Right renal pelvis (tissue), 4 donors: ENCODE results near the gene PHAX. TPM values are rescaled to one million over a fixed set of nuclear protein-coding genes. Genes with fewer than 3 reads are reported as not detected.
"Not testable (repeated sequence)": the region's sequence is repeated elsewhere in the genome, so short reads cannot be mapped to it uniquely, and the experiment has no call there.

Experiments
- DNase-seq, 4 donors: peaks; one replicate each; pipeline ENCODE4 v3.0.0-alpha.2; 2013; ENCODE audit warnings: low read depth in 4 of 4, low spot score in 3 of 4, missing footprints in 1 of 4
- polyA plus RNA-seq, 4 donors: library from polyadenylated mRNA; unstranded; fragments of 120-200 nt; gene quantifications; one replicate each; pipeline ENCODE4 v1.2.1, GENCODE V29; 2013; ENCODE audit not compliant: insufficient read length in 4 of 4

Gene PHAX, protein sequence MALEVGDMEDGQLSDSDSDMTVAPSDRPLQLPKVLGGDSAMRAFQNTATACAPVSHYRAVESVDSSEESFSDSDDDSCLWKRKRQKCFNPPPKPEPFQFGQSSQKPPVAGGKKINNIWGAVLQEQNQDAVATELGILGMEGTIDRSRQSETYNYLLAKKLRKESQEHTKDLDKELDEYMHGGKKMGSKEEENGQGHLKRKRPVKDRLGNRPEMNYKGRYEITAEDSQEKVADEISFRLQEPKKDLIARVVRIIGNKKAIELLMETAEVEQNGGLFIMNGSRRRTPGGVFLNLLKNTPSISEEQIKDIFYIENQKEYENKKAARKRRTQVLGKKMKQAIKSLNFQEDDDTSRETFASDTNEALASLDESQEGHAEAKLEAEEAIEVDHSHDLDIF
- polyA plus RNA-seq = 10 to 100 TPM; 76.0 to 86.5 (median 83.0) TPM

DNA sequence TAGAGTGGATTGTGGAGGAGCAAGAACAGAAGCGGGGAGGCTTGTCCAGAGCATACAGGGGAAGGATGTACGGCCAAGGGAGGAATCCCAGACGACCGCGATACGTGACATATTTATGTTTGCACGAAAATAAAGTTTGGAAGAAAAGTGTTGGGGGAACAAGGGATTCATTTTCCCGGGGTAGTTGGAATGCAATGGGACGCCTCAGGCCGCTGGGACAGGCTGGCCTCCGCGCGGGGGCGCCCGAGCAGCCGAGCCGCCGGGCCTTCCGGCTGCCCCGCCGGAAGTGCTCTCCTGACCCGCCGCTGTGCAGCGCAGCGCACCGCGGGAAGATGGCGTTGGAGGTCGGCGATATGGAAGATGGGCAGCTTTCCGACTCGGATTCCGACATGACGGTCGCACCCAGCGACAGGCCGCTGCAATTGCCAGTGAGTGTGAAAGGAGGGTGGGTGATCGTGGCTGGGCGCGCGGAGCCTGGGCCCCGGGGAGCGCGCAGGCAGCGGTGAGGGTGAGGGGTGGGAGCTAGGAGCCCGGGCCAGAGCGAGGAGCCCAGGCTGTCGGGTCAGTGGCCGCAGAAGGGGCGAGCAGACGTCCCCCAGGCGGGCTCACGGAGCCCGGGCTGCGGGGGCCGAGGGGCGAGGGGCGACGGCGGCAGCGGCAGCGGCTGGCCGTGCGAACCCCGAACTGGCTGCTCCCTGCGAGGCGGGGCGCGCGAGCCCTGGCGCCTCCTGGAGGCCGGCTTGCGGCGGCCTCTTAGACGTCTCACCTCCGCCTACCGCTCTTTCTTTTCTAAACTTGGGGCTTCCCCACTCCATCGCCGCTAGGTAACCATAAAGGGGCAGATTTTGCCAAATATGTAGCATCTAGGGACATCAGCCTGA, at the start of gene PHAX:
Gene PHAX, plus strand, starts transcription at position 317 of the 881 bp plus-strand sequence. Its CDS starts 16 bp downstream, at position 333.
- DNase-seq = peak in 3 of 4 donors; percentile 67 to 82 (median 73)

DNA sequence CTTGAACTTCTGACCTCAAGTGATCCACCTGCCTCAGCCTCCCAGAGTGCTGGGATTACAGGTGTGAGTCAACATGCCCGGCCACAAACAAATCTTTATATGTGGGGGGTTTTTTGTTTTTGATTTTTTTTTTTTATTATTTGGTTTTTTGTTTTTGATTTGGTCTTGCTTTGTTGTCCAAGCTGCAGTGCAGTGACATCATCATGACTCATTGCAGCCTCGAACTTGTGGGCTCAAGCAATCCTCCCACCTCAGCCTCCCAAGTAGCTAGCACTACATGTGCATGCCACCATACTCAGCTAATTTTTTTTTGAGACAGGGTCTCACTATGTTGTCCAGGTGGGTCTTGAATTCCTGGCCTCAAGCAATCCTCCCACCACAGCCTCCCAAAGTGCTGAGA, 48.1 kb upstream of the PHAX start:
- no peak for DNase-seq

DNA sequence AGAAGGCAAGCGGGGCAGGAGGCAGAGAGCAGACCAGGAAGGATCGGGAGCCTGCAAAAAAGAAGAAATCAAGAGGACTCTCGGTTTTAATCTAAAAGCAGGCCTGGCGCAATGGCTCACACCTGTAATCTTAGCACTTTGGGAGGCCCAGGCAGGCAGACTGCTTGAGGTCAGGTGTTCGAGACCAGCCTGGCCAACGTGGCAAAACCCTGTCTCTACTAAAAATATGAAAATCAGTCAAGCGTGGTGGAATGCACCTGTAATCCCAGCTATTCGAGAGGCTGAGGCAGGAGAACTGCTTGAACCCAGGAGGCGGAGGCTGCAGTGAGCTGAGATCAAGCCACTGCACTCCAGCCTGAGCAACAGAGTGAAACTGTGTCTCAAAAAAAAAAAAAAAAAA, 45.6 kb upstream of the PHAX start:
- DNase-seq = not testable (repeated sequence)

DNA sequence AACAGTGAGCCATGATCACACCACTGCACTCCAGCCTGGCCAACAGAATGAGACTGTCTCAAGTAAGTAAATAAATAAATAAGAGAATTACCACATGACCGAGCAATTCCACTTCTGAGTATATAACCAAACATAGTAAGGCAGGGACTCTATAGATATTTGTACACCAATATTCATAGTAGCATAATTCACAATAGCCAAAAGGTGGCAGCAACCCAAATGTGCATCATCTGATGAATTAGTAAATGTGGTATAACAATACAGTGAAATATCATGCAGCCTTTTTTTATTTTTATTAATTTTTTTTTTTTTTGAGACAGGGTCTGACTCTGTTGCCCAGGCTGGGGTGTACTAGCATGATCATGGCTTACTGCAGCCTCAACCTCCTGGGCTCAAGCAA, 38.8 kb upstream of the PHAX start:
- no peak for DNase-seq

DNA sequence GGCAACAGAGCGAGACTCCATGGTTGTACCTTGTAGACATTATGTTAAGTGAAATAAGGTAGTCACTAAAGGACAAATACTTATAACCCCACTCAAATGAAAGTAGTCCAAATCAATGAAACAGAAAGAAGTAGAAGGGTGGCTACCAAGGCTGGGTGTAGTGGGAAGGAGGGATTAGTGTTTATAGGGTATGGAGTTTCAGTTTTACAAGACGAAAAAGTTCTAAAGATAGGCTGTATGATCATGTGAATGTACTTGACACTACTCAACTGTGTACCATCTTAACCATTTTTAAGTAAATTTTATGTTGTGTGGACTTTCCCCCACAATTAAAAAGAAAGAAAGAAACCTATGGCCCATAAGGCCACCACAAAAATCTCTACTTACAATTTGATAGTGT, 37.9 kb upstream of the PHAX start:
- DNase-seq = no peak

DNA sequence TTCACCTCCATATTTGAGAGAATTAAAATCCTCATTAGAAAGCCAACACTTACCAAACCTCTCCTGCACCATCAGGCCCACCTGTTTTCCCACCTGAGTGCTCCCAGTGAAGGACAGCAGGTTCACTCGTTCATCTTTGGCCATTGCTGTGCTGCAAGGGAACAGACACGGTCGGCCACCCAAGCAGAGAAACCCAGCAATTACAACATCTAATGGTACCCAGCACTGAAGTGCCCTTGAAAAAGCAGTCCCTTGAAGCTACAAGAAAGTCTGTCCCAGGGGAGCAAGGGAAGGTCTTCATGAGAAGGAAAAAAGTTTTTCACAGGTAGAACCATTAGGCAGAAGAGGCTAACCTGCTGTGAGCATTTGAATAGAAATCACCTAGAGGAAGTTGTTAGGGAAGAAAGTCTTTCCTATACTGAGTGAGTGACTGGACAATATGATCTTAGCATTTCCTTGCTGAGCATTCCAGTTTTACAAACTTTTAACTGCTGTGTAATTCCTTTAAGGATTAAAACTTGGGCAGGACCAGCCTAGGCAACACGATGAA, 32.5 kb upstream of the PHAX start:
- no peak for DNase-seq

DNA sequence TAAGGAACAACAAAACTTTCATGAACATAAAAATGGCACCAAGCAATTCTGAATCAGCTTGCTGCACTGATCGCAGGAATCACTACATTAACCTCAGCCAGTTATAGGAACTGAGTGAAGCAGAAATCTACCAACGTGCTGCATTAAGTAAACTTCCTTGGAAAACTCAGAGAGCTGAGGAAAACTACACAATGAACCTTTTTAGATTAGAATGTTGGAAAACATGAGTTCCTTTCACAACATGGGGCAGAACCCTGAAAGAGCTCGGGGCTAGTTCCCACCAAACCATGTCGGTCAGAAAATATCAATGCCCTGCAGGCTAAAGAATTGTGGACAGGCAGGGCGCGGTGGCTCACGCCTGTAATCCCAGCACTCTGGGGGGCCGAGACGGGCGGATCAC, 25.1 kb upstream of the PHAX start:
- no peak for DNase-seq

DNA sequence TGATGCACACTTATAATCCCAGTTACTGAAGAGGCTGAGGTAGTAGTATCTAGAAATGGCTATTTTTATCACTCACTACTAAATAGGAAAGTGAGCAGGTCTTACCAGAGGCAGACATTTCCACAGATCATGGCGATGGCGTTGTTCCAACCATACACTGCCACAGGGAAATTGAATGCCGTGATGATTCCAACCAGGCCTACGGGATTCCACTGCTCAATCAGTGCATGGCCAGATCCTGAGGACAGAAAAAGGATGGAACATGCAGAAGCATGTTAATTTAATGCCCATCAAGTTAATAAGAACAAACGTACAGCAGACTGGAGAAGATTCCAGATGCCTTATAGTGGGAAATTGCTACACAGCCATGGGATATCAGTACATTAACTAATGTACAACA, 23.8 kb upstream of the PHAX start:
- DNase-seq = no peak

DNA sequence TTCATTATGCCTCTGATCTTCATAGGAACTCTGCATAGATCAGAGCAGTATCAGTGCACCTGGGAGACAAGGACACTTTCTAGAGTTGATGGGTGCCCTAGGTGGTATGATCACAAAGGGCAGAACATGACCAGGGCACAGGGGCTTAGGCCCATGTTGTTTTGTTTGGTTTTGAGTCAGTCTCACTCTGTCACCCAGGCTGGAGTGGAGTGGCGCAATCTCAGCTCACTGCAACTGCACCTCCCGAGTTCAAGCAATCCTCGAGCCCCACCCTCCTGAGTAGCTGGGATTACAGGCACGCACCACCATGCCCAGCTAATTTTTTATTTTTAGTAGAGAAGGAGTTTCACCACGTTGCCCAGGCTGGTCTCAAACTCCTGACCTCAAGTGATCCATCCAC, 23.3 kb upstream of the PHAX start:
- no peak for DNase-seq

DNA sequence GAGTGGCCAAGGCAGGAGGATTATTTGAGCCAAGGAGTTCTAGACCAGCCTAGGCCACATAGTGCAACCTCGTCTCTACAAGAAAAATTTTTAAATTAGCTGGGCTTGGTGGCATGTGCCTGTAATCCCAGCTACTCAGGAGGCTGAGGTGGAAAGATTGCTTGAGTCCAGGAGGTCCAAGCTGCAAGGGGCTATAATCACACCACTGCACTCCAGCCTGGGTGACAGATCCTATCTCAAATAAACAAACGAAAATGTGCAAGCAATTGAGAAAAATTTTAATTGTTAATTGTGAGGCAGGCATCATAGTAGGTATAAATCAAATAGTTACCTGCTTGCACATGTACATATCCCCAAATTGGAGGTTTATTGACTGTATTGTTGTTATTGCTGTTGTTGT, 21.0 kb upstream of the PHAX start:
- DNase-seq = no peak

DNA sequence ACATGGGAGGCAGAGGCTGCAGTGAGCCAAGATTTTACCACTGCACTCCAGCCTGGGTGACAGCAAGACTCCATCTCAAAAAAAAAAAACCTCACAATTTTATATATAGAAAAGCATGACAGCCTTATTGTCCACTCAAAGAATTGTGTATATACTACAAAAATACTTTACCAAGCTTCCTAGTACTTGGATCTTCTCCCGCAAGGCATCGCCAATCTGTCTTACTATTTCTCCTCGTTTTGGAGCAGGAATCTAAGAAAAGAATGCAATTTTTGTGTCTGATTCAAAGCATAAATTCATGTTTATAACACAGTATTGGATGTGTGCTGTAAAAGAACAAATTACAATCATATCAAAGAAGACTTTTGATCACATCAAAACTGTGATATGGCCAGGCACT, 17.0 kb upstream of the PHAX start:
- no peak for DNase-seq

DNA sequence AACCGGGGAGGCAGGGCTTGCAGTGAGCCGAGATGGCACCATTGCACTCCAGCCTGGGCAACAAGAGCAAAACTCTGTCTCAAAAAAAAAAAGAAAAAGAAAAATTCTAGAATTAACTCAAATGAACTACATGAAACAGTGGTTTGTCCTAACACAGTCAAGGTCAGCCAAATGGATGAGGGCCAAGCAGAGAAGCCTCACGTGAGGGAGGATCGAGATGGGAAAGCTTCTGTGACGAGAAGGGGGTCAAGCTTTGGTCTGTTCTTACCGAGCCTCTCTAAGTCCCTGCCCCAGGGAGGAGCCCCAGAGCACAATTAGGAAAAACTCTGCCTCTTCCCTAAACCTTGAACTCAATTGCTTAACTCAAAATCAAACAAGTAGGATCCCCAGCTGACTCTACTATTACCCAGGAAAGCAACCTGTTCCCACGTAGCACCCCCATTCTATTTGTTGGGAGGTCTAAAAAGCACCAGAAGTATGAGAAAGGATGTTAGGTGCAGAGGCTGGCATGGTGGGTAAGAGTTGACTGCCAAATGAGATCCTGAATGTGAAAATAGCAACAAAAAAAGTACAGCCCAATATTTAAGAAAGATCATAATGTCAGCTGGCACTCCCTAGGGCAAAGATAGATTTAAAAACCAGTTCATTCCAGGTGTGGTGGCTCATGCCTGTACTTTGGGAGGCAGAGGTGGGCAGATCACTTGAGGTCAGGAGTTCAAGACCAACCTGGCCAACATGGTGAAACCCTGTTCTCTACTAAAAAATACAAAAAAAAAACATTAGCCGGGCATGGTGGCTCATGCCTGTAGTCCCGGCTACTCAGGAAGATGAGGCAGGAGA, 13.0 kb upstream of the PHAX start:
- DNase-seq = no peak

DNA sequence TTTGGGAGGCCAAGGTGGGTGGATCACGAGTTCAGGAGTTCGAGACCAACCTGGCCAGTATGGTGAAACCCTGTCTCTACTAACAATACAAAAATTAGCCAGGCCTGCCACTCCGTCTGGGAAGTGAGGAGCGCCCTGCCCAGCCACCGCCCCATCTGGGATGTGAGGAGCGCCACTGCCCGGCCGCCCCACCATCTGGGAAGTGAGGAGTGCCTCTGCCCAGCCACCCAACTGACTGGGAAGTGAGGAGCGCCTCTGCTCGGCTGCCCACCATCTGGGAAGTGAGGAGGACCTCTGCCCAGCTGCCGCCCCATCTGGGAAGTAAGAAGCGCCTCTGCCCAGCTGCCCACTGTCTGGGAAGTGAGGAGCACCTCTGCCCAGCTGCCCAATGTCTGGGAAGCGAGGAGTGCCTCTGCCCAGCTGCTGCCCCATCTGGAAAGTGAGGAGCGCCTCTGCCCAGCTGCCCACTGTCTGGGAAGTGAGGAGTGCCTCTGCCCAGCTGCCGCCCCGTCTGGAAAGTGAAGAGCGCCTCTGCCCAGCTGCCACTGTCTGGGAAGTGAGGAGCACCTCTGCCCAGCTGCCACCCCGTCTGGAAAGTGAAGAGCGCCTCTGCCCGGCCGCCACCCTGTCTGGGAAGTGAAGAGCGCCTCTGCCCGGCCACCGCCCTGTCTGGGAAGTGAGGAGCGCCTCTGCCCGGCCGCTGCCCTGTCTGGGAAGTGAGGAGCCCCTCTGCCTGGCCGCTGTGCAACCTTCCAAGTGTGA, 11.0 kb upstream of the PHAX start:
- no peak for DNase-seq

DNA sequence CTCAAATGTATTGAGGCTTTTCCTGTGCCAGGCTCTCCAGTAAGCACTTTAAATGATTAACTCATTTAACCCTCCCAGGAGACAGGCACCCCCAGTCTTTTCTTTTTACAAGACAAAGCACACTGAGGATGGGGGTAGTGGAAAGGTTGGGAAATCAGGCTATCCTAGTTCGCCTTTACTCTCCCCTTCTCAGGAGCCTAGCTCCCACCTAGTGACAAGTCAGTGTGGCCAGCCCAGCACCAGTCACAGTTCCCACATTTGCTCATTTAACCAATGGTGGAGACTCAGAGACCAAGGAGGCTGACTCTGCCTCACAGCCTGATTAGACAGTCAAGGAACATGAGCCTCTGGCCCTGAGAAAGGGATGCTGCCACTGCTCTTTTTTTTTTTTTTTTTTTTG, 9.2 kb upstream of the PHAX start:
- DNase-seq = no peak

DNA sequence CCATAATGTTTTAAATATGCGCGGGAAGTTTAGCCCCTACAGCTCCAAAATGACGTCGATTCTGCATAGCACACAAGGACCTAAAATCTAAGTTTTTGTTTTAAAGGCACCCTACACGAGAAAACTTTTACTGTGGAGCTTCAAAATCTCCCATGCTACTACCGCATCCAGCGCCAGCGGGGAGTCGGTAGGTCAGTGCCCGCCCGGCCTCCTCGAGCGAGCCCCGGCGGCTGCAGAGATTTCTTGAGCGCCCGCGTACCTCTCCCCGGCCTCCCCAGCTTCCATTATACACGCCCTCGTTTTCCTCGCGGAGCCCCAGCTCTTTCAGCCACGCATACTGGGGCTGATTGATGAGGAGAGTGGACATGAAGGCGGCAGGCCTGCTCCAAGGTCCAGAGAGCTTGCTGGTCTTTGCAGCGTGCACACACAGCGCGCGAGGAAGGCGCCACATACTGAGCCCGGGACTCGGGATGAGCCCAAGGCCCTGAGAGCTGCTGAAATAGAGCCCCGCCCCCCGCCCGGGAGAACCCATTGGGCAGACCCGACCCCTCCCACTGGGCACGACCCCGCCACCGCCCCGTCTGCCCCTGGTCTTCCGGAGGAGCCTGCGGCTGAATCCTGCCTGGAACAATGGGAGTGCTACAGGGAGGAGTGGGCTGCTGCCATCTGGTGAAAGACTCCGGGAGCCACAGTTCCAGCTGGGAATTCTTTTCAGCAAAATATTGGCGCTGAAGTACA, 5.8 kb upstream of the PHAX start, which contains the start of gene ALDH7A1:
Gene ALDH7A1, minus strand, starts transcription at position 472 of the 738 bp plus-strand sequence. Its CDS starts 21 bp downstream, at position 451.
- peak; percentile 83 to 93 (median 90) for DNase-seq

DNA sequence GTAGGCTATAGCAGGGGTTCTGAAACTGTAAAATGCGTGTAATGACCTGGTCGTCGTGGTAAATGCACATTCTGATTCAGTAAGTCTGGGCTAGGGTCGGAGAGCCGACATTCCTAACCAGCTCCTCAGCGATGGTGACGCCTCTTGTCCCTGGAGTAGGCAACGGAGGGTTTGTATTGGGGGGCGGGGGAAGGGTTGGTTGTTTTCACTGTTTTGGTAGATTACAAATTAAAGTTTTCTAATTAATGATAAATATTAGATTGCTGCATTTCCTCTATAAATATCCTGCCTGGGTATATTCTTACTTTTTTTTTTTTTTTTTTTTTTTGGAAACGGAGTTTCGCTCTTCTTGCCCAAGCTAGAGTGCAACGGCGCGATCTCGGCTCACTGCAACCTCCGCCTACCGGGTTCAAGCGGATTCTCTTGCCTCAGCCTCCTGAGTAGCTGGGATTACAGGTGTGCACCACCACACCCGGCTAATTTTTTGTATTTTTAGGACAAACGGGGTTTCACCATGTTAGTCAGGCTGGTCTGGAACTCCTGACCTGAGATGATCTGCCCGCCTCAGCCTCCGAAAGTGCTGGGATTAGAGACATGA, 5.2 kb upstream of the PHAX start:
- DNase-seq = no peak

DNA sequence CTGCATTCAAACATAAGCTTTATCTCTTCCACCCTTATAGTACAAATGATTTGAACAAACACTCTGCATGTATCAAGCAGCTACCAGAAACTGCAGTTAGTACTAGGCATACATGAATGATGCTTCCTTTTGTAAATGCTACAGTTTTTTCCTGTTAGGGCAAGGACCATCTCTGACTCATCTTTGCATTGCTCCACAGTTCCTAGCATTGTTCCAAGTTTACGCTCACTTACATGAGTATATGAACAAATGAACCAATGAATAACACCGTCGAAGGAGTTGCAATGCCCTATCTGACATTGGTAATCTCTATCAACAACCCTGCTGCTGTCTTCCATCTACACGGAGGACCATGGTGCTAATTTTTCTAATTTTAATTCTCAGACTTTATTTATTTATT, 3.6 kb upstream of the PHAX start:
- no peak for DNase-seq

DNA sequence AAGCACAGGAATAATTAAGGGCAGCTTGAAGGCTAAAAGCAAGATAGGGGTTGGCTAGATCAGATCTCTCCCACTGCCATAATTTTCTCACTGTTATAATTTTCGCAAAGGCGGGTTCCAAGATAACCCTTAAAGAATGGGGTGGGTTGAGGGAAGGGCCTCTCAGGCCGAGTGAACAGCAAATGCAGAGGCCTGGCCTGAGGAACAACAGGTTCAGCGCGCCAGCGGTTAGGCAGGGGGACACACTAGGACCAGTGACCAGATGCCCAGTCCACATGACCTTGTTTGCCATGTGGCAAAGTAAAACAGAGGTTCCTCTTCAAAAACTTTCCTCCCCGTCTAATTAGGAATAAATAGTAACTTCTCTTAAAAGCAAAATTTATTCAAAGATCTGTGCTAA, 1.2 kb upstream of the PHAX start:
- DNase-seq = no peak
